GM12892 (cell line): Measurements from ENCODE around the gene MTMR1.

Experiments
- DNase-seq: peaks from one replicate; pipeline ENCODE4 v3.0.0; 2011; ENCODE audit not compliant: insufficient read length
- FAIRE-seq: peaks from 2 replicates; lab custom pipeline; 2011; peaks lifted over from hg19 to GRCh38; lab: Jason Lieb, UNC
- POLR2A ChIP-seq: IDR thresholded peaks from 2 replicates; pipeline ENCODE4 v1.6.1; 2011; ENCODE audit warnings: low read depth, low read length, control low read depth
- POLR2AphosphoS5 ChIP-seq: IDR thresholded peaks from 2 replicates; pipeline ENCODE4 v1.6.1; 2011; ENCODE audit warnings: low read depth, low read length, control low read depth
- TAF1 ChIP-seq: IDR thresholded peaks from 2 replicates; pipeline ENCODE4 v1.6.1; 2011; ENCODE audit warnings: low read depth, mild to moderate bottlenecking, control low read depth, low read length, borderline replicate concordance

MTMR1 gene

DNA sequence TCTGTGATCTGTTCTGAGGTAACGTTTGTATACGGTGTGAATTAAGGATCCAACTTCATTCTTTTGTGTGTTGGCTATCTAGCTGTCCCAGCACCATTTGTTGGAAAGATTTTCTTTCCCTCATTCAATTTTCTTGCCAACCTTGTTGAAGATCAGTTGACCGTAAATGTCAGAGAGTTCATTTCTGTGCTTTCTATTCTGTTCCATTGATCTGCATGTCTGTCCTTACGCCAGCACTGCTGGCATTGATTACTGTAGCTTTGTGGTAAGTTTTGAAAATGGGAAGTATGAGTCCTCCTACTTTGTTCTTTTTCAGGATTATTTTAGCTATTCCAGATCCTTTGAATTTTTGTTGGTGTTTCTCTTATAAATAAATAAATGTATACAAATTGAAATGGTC is 60.8 kb downstream of the MTMR1 start:
- TF ChIP-seq TAF1 (no peak), POLR2A (no peak), POLR2AphosphoS5 (no peak)
- FAIRE-seq, result no peak

DNA sequence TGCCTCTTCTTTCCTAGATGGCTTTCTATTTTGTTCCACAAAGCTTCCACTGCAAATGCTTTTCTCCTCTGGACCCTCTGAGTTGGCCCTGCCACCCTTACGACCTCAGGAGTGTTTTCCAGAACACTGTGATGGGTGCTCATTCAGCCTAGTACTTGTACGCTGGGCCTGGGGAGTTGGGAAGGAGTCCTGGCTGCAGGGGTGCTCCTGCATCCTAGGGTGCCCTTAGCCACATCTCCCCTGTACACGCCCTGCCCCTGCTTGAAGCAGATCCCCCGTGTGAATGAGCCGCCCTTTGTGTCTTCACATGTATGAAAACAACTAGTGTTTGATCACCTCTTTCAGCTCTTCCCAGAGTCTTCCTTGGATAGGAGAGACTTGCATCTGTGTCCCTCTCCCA is 64.2 kb downstream of the MTMR1 start:
- no peak for FAIRE-seq

More for the DNA sequence above, 60.8 kb downstream of the MTMR1 start:
- no peak for DNase-seq

DNA sequence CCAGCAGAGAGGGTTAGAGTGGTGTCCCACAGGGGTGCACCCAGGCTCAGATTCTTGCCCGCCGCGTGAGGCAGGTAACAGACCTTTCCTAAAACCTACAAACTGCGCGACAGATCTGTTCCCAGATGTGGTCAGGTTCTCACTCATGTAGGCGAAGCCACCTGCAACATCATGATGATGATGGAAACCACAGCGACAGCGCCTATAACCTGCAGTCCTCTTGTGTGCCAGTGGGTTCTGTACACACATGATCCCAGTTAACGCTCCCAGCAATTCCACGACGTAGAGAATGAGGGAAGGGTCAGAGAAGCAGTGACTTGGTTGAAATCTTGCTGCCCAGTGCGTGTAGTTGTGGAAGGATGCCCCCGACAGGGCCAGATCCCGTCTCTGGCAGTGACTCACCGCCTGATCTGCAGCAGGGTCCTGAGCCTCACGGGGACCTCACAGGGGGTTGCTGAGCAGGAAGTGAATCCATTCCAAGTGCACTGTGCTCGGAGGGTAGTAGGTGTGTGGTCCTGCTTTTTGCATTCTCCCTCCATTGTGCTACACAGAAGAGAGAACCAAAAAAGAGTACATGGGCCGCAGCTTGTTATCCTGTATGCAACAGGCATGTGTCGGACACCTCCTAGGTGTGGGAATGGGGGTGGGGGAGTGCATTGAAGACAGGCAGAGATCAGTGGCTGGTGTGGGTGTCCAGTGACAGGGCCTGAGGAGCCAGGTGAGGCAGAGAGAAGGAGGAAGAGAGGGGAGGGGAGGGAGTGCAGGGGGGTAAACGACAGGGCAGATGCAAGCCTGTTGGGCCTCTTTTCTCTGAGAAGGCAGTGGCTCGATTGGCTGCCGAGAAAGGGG is 66.6 kb downstream of the MTMR1 start:
- DNase-seq, result no peak
- TF ChIP-seq POLR2AphosphoS5 (no peak), TAF1 (no peak), POLR2A (no peak)
- no peak for FAIRE-seq

More for the DNA sequence above, 64.2 kb downstream of the MTMR1 start:
- no peak for DNase-seq
- TF ChIP-seq POLR2AphosphoS5 (no peak), TAF1 (no peak), POLR2A (no peak)

DNA sequence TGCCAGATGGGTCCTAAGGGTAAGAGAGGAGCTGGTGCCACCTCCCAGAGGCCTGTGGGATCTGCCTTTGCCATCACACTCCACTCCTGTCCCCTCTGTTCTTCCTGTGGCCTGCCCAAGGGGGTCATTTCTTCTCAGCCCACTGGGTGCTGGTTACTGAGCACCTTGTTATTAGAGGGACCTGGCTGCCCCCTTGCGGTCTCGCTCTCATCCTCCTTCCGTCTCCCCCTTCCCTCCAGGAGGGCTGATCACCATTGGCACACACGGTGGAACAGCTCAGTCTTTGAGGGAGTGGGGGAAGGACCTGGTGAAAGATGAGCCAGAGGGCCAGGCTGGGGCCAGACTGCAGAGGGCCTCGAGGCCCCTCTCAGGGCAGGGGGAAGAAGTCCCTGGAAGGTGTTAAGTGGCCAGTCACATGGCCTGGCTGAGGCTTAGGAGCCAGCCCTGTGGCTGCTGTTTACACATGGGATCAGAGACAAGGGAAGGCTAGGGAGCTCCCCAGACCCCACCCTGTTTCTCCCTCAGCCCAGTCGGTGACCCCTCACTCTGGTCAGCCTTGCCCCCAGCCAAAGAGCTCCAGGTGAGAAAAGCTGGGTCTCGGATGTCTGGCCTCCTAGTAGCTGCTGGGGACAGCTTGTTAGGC is 68.1 kb downstream of the MTMR1 start:
- FAIRE-seq (no peak), DNase-seq (no peak)
- TF ChIP-seq TAF1 (no peak), POLR2AphosphoS5 (no peak), POLR2A (no peak)

DNA sequence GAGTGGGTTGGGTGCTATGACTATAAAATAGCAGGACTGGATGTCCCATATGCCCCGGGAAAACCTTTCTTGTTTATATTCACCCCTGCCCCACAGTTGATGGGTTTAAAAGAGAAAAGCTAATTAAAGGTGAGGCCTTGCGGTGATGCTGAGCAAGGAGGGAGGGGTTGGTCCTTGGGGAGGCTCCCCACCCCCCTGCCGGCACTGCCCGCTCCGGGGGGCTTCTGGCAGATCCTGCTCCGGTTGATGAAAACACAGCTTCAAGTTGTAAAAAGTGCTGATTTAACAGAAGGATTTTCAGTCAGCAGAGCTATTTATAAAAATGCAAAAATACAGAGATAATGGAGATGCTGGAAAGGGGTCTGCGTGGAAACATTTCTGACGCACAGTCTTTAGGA is 68.6 kb downstream of the MTMR1 start:
- no peak for TF ChIP-seq TAF1
- no peak for TF ChIP-seq POLR2A
- TF ChIP-seq POLR2AphosphoS5, result no peak
- DNase-seq, result no peak
- no peak for FAIRE-seq

DNA sequence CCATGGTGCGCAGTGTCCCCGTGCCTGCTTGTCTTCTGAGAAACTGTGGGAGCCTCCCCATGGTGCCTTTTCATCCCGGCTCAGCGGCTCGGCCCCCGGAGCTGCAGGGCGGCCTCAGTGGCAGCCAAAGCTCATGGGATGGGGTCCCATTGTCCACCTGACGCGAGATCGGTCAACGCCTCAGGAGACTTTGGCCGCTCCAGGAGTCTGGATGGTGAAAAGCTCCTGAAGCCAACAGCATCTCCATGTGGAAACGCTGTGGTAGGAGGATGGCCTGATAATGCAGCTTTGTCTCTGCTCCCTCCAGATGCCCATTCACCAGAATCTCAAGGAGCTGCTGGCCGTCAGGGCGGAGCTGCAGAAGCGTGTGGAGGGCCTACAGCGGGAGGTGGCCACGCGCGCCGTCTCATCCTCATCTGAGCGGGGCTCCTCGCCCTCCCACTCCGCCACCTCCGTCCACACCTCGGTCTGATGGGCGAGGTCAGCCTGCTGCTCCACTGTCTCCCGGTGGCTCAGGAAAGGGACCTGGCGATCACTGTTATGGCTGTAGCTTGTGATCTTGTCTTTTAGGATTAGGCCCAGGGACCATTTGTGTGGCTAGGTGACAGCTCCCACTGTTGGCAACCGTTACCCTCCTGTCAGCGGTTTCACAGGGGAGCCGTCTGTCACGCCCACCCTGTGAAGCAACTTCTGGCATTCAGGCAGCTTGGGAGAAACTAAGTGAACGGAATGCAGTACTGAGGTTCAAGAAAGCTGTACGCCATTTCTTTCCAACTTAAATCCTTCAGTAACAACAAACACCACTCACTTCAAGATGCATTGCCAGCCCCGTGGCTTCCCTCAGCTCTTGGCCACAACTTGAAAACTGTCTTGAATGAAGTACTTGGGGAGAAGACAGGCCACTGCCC is 69.3 kb downstream of the MTMR1 start:
- DNase-seq (no peak), FAIRE-seq (no peak)
- TF ChIP-seq POLR2A (no peak), TAF1 (no peak), POLR2AphosphoS5 (no peak)

DNA sequence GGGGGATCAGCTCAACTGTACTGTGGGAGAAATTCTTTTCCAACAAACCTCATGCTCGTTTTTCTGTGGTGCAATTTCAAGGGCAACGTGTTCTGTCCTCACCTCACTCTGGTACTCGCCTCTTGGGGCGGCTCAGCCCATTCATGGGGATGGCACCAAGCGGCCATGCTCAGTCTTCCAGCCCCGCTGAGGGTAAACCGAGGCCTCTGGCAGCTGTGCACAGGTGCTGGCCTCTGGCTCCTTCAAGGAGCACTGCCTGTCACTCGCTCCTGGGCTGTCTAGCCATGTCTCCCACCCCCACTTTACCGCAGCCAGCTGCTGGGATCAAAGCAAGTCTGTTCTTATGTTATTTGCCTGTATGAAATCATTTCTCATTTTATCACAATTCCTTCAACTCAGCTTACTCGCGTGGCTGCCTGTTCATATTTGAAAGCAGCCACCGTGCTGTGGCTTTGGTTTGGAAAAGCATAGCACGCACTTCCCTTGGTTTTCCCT is 70.2 kb downstream of the MTMR1 start:
- TF ChIP-seq TAF1 (no peak), POLR2A (no peak), POLR2AphosphoS5 (no peak)
- DNase-seq, result no peak
- no peak for FAIRE-seq

DNA sequence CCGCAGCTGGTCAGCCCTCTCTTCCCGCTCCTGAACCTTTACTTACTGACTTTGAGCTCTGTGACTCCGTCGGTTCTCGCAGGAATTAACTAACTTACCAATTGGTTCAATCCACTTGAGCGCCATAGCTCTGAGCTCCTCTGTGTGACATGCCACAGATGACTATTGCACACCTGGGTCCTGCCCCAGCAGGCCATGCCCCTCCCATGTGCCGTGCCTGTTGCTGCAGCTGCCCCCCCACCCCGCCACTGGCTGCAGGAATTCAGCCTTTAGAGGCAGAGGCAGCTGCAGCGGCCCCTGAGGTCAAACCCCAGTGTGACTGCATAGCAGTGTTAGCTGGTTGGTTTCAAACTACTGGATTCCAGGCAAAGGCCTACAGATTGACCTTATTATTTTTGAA is 70.6 kb downstream of the MTMR1 start:
- no peak for DNase-seq
- no peak for FAIRE-seq
- TF ChIP-seq POLR2A (no peak), POLR2AphosphoS5 (no peak), TAF1 (no peak)

DNA sequence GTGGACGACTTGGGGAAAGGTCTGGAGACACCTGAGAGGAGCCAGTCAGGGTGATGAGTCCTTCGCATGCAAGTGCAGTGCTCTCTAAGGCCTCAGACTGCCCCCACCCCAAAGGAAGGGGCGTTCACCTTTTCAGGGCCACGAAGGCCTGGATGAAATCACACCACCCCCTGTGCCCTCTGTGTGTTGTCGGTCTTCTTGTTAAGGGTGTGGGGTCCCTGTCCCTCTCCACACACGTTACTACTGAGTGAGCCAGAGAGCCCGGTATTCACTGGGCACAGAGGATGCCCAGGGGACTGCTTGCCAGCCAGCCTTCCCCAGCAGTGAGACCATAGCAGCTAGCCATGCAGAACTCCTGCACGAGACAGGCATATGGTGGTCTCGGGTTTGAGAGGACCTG is 72.0 kb downstream of the MTMR1 start:
- no peak for TF ChIP-seq TAF1
- TF ChIP-seq POLR2AphosphoS5, result no peak
- no peak for TF ChIP-seq POLR2A
- FAIRE-seq, result no peak
- DNase-seq, result no peak

DNA sequence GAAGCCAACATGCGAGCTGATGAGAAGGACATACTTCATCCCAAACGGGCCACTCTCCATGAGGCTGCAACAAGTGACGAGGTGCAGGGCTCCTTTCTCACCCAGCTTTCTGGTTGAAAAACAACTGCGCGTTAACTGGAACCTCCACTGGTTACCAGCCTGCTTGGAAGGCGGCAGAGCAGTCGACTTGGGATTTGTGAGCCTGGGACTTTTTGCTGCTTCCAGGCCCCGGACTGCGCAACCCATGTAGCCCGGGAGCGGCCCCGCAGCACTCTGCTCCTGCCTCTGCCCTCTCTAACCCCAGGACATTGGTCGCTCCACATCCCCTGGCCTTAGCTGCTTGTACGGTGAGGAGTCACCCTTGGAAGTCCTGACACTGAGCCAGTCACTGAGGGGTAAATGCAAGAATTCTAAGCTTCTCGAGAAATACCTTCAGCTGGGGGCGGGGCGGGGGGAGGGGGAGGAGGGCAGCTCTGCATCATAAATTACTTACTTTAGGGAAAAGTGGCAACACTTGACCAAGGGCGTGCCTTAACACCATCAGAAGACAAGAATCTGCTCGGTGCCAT is 72.7 kb downstream of the MTMR1 start:
- no peak for FAIRE-seq
- DNase-seq, result no peak
- TF ChIP-seq POLR2A (no peak), TAF1 (no peak), POLR2AphosphoS5 (no peak)

DNA sequence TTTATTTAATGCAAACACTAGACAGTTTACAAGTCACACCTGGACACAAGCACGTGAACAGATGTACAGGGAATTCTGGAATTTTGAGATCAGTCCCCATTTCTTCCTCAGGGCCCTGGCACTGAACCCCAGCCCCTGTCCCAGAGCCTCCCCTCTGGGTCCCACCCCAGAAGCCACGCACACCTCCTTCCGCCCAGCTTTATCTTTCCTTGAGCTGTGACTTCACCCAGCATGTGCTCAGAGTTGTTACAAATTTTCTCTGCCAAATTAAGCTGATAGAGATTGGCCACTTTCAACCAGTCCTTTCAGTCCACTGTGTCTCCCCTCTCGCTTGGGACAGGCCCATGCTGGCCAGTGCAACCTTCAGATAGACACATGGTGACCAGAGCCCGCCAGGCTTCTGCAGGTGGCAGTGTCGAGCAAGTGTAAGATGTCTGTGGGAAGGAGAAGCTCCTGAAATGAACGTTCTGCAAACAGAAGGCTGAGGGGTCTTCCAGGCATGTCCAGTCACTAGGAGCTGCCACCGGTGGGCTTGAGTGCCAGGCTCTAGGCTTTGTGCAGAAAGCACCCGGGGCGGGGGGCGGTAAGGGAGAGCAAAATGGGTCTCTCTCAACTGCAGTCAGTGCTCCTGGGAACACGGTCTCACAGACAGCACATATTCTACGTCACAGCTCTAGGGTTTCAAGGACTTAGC is 73.3 kb downstream of the MTMR1 start:
- no peak for FAIRE-seq
- no peak for DNase-seq
- TF ChIP-seq POLR2AphosphoS5, result no peak
- TF ChIP-seq TAF1, result no peak
- no peak for TF ChIP-seq POLR2A
